K562 (cell line): ENCODE results near the gene FSTL4. TPM values are rescaled to one million over a fixed set of nuclear protein-coding genes. Genes with fewer than 3 reads are reported as not detected.

Experiments used
- CTCF ChIP-seq, 3 experiments: IDR thresholded peaks in 2 of 3; conservative IDR thresholded peaks in 1 of 3; 2 replicates each; pipeline ENCODE4 v1.5.1; 2011 to 2012; ENCODE audit warnings: low read length in 3 of 3, mild to moderate bottlenecking in 3 of 3, control low read depth in 2 of 3, improper control_type of control experiment in 1 of 3, inconsistent platforms in 1 of 3, low read depth in 1 of 3, mixed read lengths in 1 of 3, moderate library complexity in 1 of 3; ENCODE audit not compliant: insufficient read depth in 2 of 3
- DMBX1 ChIP-seq: fragments of 250-450 bp; sonication (Bioruptor Pico); IDR thresholded peaks from 2 replicates; pipeline ENCODE4 v1.8.0; 2022; ENCODE audit warnings: inconsistent platforms, mild to moderate bottlenecking, moderate library complexity, borderline replicate concordance
- DPF2 ChIP-seq: fragments of 450-650 bp; IDR thresholded peaks from 2 replicates; pipeline ENCODE4 v1.6.1; 2016
- E2F4 ChIP-seq: sonication (generic); formaldehyde crosslinking; IDR thresholded peaks from 2 replicates; pipeline ENCODE4 v1.8.0; 2022; ENCODE audit warnings: mild to moderate bottlenecking, low read depth, missing genetic modification reagents
- HDAC6 ChIP-seq: IDR thresholded peaks from 2 replicates; pipeline ENCODE4 v1.6.1; 2012; ENCODE audit warnings: low read depth, mild to moderate bottlenecking, control low read depth, inconsistent platforms, low read length, moderate library complexity
- ILK ChIP-seq: fragments of 450-650 bp; IDR thresholded peaks from 2 replicates; pipeline ENCODE4 v1.6.1; 2016; ENCODE audit warnings: missing genetic modification characterization, low read depth, mild to moderate bottlenecking, missing compliant biosample characterization, moderate library complexity, borderline replicate concordance
- MCM2 ChIP-seq: fragments of 450-650 bp; IDR thresholded peaks from 2 replicates; pipeline ENCODE4 v1.6.1; 2017; ENCODE audit warnings: low read depth, mild to moderate bottlenecking
- NR0B1 ChIP-seq: fragments of 450-650 bp; IDR thresholded peaks from one replicate; pipeline ENCODE4 v1.6.1; 2018; ENCODE audit warnings: mild to moderate bottlenecking, moderate library complexity; ENCODE audit not compliant: partially characterized antibody
- NUFIP1 ChIP-seq: fragments of 450-650 bp; IDR thresholded peaks from 2 replicates; pipeline ENCODE4 v1.6.1; 2018; ENCODE audit not compliant: partially characterized antibody
- PRMT5 ChIP-seq: sonication (generic); formaldehyde crosslinking; IDR thresholded peaks from 2 replicates; pipeline ENCODE4 v1.5.0; 2020; ENCODE audit warnings: missing genetic modification reagents
- RBM39 ChIP-seq: fragments of 200-400 bp; formaldehyde crosslinking; optimal IDR thresholded peaks from 2 replicates; pipeline ENCODE3; 2018; ENCODE audit warnings: low read depth, low read length
- TBP ChIP-seq: optimal IDR thresholded peaks from 2 replicates; pipeline ENCODE3; 2011; ENCODE audit warnings: low read depth, low read length, improper control_type of control experiment
- TFAM ChIP-seq: fragments of 250-450 bp; sonication (Bioruptor Pico); conservative IDR thresholded peaks from 2 replicates; pipeline ENCODE4 v1.5.0; 2021; ENCODE audit warnings: mild to moderate bottlenecking, moderate library complexity
- YBX1 ChIP-seq: fragments of 450-650 bp; IDR thresholded peaks from 2 replicates; pipeline ENCODE4 v1.7.1; 2016; ENCODE audit warnings: mild to moderate bottlenecking
- ZBTB8A ChIP-seq: fragments of 450-650 bp; IDR thresholded peaks from 2 replicates; pipeline ENCODE4 v1.6.1; 2018; ENCODE audit warnings: mild to moderate bottlenecking, moderate library complexity; ENCODE audit not compliant: partially characterized antibody
- ZC3H11A ChIP-seq: IDR thresholded peaks from 2 replicates; pipeline ENCODE4 v1.6.1; 2012; ENCODE audit warnings: low read depth, low read length, improper control_type of control experiment
- ZNF140 ChIP-seq: fragments of 250-450 bp; sonication (Bioruptor Pico); IDR thresholded peaks from 2 replicates; pipeline ENCODE4 v1.8.0; 2021; ENCODE audit warnings: moderate library complexity, mild to moderate bottlenecking, inconsistent platforms
- ZNF143 ChIP-seq: sonication (generic); formaldehyde crosslinking; IDR thresholded peaks from 2 replicates; pipeline ENCODE4 v1.9.0; 2022; ENCODE audit warnings: mild to moderate bottlenecking, missing genetic modification reagents
- ZNF184 ChIP-seq: sonication (generic); formaldehyde crosslinking; IDR thresholded peaks from 2 replicates; pipeline ENCODE4 v1.5.0; 2020; ENCODE audit warnings: missing genetic modification reagents
- ZNF584 ChIP-seq: fragments of 200-800 bp; sonication (Bioruptor generic); IDR thresholded peaks from 2 replicates; pipeline ENCODE4 v1.6.1; 2016; ENCODE audit warnings: low read depth, mild to moderate bottlenecking, missing genetic modification characterization, missing compliant biosample characterization
- ZNF639 ChIP-seq, 2 experiments: fragments of 200-800 bp in 1 of 2; sonication (Bioruptor generic) in 1 of 2; sonication (generic) in 1 of 2; formaldehyde crosslinking in 1 of 2; IDR thresholded peaks in 1 of 2; conservative IDR thresholded peaks in 1 of 2; 2 replicates each; pipeline versions ENCODE4 v1.5.0 to v1.6.1; 2016 to 2020; ENCODE audit warnings: missing compliant biosample characterization in 1 of 2, missing genetic modification characterization in 1 of 2, missing genetic modification reagents in 1 of 2
- polyA plus RNA-seq, 8 experiments: library from polyadenylated mRNA; depleted of rRNA in 4 of 8; stranded (reverse) in 5 of 8; unstranded in 3 of 8; fragments of >200 nt; fragmentation: Nextera tagmentation in 2 of 8; fragmentation: Illumina TruSeq in 1 of 8; extraction: Ambion mirVana in 2 of 8; extraction: Trizol in 1 of 8; gene quantifications; 2 replicates each; pipeline versions ENCODE4 v1.2.1 to v1.2.3, GENCODE V29; 2011 to 2014; ENCODE audit warnings: inconsistent platforms in 1 of 8, missing spikeins in 1 of 8
- total RNA-seq, 7 experiments: library from RNA; depleted of rRNA in 6 of 7; stranded (reverse); fragments of >200 nt in 6 of 7; fragmentation: Illumina TruSeq in 2 of 7; extraction: Trizol in 2 of 7; gene quantifications; 2 replicates each; pipeline versions ENCODE4 v1.2.1 to v1.2.3, GENCODE V29; 2011 to 2021; ENCODE audit warnings: low replicate concordance in 1 of 7

Gene FSTL4
- total and polyA plus RNA-seq, 9 of the 15 experiments (the other 6 are each of a cell fraction or from before 2014, with no cell fraction given), result 0.08 to 0.18 (median 0.10) TPM; not detected in 5

- TF ChIP-seq NR0B1, result no peak
- no peak for TF ChIP-seq MCM2
- TF ChIP-seq CTCF (IDR thresholded peaks at IDR 0.05 in 2 of 3, conservative IDR thresholded peaks at IDR 0.05 in 1 of 3; ENCODE audit: insufficient read depth in 2 of 3, low read depth in 1 of 3, low read length in 3 of 3), result 0 out of 6 replicates have a peak, but pooled peaks of 1 of the 3 experiments have one; percentile 12
- no peak for TF ChIP-seq RBM39
- no peak for TF ChIP-seq DMBX1 (CRISPR knock-in tag)
- TF ChIP-seq TBP, result no peak
- TF ChIP-seq PRMT5, result no peak
- no peak for TF ChIP-seq ZBTB8A
- no peak for TF ChIP-seq ZNF140 (CRISPR knock-in tag)
- TF ChIP-seq ILK (tag), result no peak
- no peak for TF ChIP-seq HDAC6
- TF ChIP-seq DPF2, result no peak
- TF ChIP-seq ZNF584 (CRISPR knock-in tag), result no peak
- no peak for TF ChIP-seq YBX1
- no peak for TF ChIP-seq ZNF184 (CRISPR knock-in tag)
- no peak for TF ChIP-seq ZNF639 (CRISPR knock-in tag; conservative IDR thresholded peaks at IDR 0.05 in 1 of 2, IDR thresholded peaks at IDR 0.05 in 1 of 2)
- no peak for TF ChIP-seq TFAM (CRISPR knock-in tag)
- TF ChIP-seq E2F4 (CRISPR knock-in tag), result no peak
- no peak for TF ChIP-seq NUFIP1
- TF ChIP-seq ZNF143 (CRISPR knock-in tag), result no peak
- no peak for TF ChIP-seq ZC3H11A
These were observed 139.5 kb downstream of the FSTL4 start (continued) for GRCh38 chr5:133472829-133473228.
